ENCODE data around the gene GPRIN2. TPM values are rescaled to one million over a fixed set of nuclear protein-coding genes. Genes with fewer than 3 reads are reported as not detected.

The GPRIN2 gene
- total RNA-seq, 4 donors from 2014 or later: 31.3 to 97.3 (median 53.1) TPM

Other genes starting within 250 kb of the GPRIN2 start
- not detected for gene ANXA8L1, start 180.9 kb downstream of the GPRIN2 start, total RNA-seq
- 10 to 100 TPM in 1 of 4 donors, 1 to 10 TPM in 3; 1.1 to 23.9 (median 2.9) TPM for gene NPY4R, start 90.7 kb downstream of the GPRIN2 start, total RNA-seq
- gene SYT15, start 22.5 kb upstream of the GPRIN2 start, total RNA-seq: under 1 TPM; 0.32 to 0.80 (median 0.39) TPM